Neural cell (in vitro differentiated cells): ENCODE results near the gene COBLL1. TPM values are rescaled to one million over a fixed set of nuclear protein-coding genes. Genes with fewer than 3 reads are reported as not detected.

Experiments
- H2AFZ ChIP-seq: fragments of 200-600, 300-800 bp; sonication (generic), shearing (Covaris generic); 2 replicates; pipeline ENCODE4 v1.6.0; 2014; ENCODE audit warnings: low read depth, mild to moderate bottlenecking, antibody characterized with exemption, low read length, moderate library complexity
- H3F3A ChIP-seq: fragments of 200-600 bp; shearing (Covaris generic); 2 replicates; pipeline ENCODE4 v1.6.1; 2016; ENCODE audit warnings: mild to moderate bottlenecking, moderate library complexity, mixed read lengths, antibody characterized with exemption, low read length; ENCODE audit not compliant: insufficient read depth, poor library complexity, severe bottlenecking
- H3K27ac ChIP-seq: fragments of 200-600, 300-800 bp; sonication (generic), shearing (Covaris generic); 2 replicates; pipeline ENCODE4 v1.5.1; 2014; ENCODE audit warnings: mild to moderate bottlenecking, low read length, moderate library complexity
- H3K27me3 ChIP-seq: fragments of 300-800, 200-600 bp; sonication (generic), shearing (Covaris generic); 2 replicates; pipeline ENCODE4 v1.6.0; 2014; ENCODE audit warnings: mild to moderate bottlenecking, low read depth, low read length, moderate library complexity; ENCODE audit not compliant: insufficient read depth
- H3K36me3 ChIP-seq: fragments of 300-800, 200-600 bp; sonication (generic), shearing (Covaris generic); 2 replicates; pipeline ENCODE4 v1.5.1; 2014; ENCODE audit warnings: mild to moderate bottlenecking, antibody characterized with exemption, low read length, moderate library complexity; ENCODE audit not compliant: insufficient read depth
- H3K4me2 ChIP-seq: fragments of 300-800, 200-600 bp; sonication (generic), shearing (Covaris generic); 2 replicates; pipeline ENCODE4 v1.6.0; 2014; ENCODE audit warnings: mild to moderate bottlenecking, low read length
- H3K4me3 ChIP-seq: fragments of 300-800, 200-600 bp; sonication (generic), shearing (Covaris generic); 2 replicates; pipeline ENCODE4 v1.5.1; 2014; ENCODE audit warnings: mild to moderate bottlenecking, low read length, moderate library complexity
- H3K79me2 ChIP-seq: fragments of 200-600 bp; shearing (Covaris generic); replicated peaks from 2 replicates; pipeline ENCODE4 v1.6.0; 2014; ENCODE audit warnings: mild to moderate bottlenecking, low read length, moderate library complexity; ENCODE audit not compliant: insufficient read depth
- H3K9ac ChIP-seq: fragments of 300-800, 200-600 bp; sonication (generic), shearing (Covaris generic); 2 replicates; pipeline ENCODE4 v1.6.1; 2016; ENCODE audit warnings: mild to moderate bottlenecking, low read length, mixed read lengths
- H3K9me2 ChIP-seq: fragments of 200-600 bp; shearing (Covaris generic); 2 replicates; pipeline ENCODE4 v1.6.1; 2016; ENCODE audit warnings: mild to moderate bottlenecking, low read length, mixed read lengths; ENCODE audit not compliant: insufficient read depth
- H3K9me3 ChIP-seq: fragments of 200-600, 300-800 bp; sonication (generic), shearing (Covaris generic); 2 replicates; pipeline ENCODE4 v1.6.1; 2016; ENCODE audit warnings: mild to moderate bottlenecking, mixed run types, low read length, moderate library complexity, mixed read lengths
- H4K20me1 ChIP-seq: fragments of 200-600 bp; shearing (Covaris generic); 2 replicates; pipeline ENCODE4 v1.6.1; 2016; ENCODE audit warnings: mild to moderate bottlenecking, mixed run types; ENCODE audit not compliant: insufficient read depth
- EP300 ChIP-seq: fragments of 450-650 bp; conservative IDR thresholded peaks from 2 replicates; pipeline ENCODE4 v1.6.1; 2014; ENCODE audit warnings: antibody characterized with exemption, mild to moderate bottlenecking, moderate library complexity; ENCODE audit not compliant: poor library complexity, severe bottlenecking
- EZH2 ChIP-seq: fragments of 200-600, 300-800 bp; shearing (Covaris generic), sonication (generic); IDR thresholded peaks from 2 replicates; pipeline ENCODE4 v1.6.1; 2014; ENCODE audit warnings: antibody characterized with exemption, low read length, borderline replicate concordance, mild to moderate bottlenecking; ENCODE audit not compliant: insufficient read depth, poor library complexity, severe bottlenecking
- MXI1 ChIP-seq: fragments of 450-650 bp; conservative IDR thresholded peaks from 2 replicates; pipeline ENCODE4 v1.6.1; 2014; ENCODE audit warnings: antibody characterized with exemption, mild to moderate bottlenecking; ENCODE audit not compliant: poor library complexity, severe bottlenecking
- POLR2AphosphoS5 ChIP-seq: IDR thresholded peaks from 2 replicates; pipeline ENCODE4 v1.6.1; 2012
- RAD21 ChIP-seq: fragments of 450-650 bp; conservative IDR thresholded peaks from 2 replicates; pipeline ENCODE4 v1.6.1; 2014; ENCODE audit warnings: antibody characterized with exemption, mild to moderate bottlenecking, moderate library complexity
- SMC3 ChIP-seq: fragments of 450-650 bp; conservative IDR thresholded peaks from 2 replicates; pipeline ENCODE4 v1.6.1; 2014; ENCODE audit warnings: antibody characterized with exemption, mild to moderate bottlenecking, moderate library complexity; ENCODE audit not compliant: poor library complexity
- TAF1 ChIP-seq: IDR thresholded peaks from 2 replicates; pipeline ENCODE4 v1.6.1; 2012; ENCODE audit warnings: low read depth
- polyA plus RNA-seq: library from polyadenylated mRNA; depleted of rRNA; stranded (reverse); fragments of >200 nt; gene quantifications from 2 replicates; pipeline ENCODE4 v1.2.3, GENCODE V29; 2014
- TF ChIP-seq, protein P1 (sequence below): IDR thresholded peaks from 2 replicates; pipeline ENCODE4 v1.6.1; 2012; ENCODE audit warnings: borderline replicate concordance
- TF ChIP-seq, protein P2 (sequence below): fragments of 450-650 bp; IDR thresholded peaks from 2 replicates; pipeline ENCODE4 v1.5.1; 2014; ENCODE audit warnings: antibody characterized with exemption, mild to moderate bottlenecking, moderate library complexity; ENCODE audit not compliant: poor library complexity, severe bottlenecking

The COBLL1 gene
- polyA plus RNA-seq, 1 donor from 2014 or later, result 0.11 TPM

DNA sequence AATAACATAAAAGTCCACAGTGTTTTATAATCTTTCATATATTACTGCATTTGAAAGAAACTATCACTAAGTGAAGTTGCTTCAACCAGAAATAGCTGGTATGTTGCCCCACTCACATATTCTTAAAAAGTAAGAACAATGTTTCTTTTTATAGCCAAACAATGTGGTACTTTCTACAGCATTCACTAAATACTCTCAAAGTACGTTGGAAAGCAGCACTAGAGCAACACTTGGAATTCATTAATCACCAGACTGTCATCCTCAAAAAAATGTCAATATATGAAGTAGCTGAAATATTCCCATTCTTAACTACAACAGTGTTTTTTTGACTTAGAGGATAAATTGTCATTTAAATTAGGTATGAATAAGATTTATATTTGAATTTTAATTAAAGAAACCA lies 32.8 kb downstream of the COBLL1 start:
- Histone ChIP-seq H3K9me3 (no peaks in the 10 kb centered on the region), H3K27me3 (no peaks in the 10 kb centered on the region), H3K27ac (no peak overlapping the region), H4K20me1 (no peaks in the 10 kb centered on the region), H3K9me2 (no peaks in the 10 kb centered on the region), H3K9ac (no peak overlapping the region), H3K36me3 (no peaks in the 10 kb centered on the region), H3F3A (no peaks in the 10 kb centered on the region), H3K4me3 (no peak overlapping the region), H3K79me2 (no peaks in the 10 kb centered on the region), H2AFZ (no peak overlapping the region), H3K4me2 (no peak overlapping the region)
- TF ChIP-seq, protein P1, sequence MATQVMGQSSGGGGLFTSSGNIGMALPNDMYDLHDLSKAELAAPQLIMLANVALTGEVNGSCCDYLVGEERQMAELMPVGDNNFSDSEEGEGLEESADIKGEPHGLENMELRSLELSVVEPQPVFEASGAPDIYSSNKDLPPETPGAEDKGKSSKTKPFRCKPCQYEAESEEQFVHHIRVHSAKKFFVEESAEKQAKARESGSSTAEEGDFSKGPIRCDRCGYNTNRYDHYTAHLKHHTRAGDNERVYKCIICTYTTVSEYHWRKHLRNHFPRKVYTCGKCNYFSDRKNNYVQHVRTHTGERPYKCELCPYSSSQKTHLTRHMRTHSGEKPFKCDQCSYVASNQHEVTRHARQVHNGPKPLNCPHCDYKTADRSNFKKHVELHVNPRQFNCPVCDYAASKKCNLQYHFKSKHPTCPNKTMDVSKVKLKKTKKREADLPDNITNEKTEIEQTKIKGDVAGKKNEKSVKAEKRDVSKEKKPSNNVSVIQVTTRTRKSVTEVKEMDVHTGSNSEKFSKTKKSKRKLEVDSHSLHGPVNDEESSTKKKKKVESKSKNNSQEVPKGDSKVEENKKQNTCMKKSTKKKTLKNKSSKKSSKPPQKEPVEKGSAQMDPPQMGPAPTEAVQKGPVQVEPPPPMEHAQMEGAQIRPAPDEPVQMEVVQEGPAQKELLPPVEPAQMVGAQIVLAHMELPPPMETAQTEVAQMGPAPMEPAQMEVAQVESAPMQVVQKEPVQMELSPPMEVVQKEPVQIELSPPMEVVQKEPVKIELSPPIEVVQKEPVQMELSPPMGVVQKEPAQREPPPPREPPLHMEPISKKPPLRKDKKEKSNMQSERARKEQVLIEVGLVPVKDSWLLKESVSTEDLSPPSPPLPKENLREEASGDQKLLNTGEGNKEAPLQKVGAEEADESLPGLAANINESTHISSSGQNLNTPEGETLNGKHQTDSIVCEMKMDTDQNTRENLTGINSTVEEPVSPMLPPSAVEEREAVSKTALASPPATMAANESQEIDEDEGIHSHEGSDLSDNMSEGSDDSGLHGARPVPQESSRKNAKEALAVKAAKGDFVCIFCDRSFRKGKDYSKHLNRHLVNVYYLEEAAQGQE, result no peak
- TF ChIP-seq RAD21, result no peak
- no peak for TF ChIP-seq MXI1
- no peak for TF ChIP-seq SMC3
- no peak for TF ChIP-seq POLR2AphosphoS5
- TF ChIP-seq TAF1, result no peak
- TF ChIP-seq, protein P2, sequence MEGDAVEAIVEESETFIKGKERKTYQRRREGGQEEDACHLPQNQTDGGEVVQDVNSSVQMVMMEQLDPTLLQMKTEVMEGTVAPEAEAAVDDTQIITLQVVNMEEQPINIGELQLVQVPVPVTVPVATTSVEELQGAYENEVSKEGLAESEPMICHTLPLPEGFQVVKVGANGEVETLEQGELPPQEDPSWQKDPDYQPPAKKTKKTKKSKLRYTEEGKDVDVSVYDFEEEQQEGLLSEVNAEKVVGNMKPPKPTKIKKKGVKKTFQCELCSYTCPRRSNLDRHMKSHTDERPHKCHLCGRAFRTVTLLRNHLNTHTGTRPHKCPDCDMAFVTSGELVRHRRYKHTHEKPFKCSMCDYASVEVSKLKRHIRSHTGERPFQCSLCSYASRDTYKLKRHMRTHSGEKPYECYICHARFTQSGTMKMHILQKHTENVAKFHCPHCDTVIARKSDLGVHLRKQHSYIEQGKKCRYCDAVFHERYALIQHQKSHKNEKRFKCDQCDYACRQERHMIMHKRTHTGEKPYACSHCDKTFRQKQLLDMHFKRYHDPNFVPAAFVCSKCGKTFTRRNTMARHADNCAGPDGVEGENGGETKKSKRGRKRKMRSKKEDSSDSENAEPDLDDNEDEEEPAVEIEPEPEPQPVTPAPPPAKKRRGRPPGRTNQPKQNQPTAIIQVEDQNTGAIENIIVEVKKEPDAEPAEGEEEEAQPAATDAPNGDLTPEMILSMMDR, result no peak
- no peak for TF ChIP-seq EP300
- TF ChIP-seq EZH2, result no peak

GRCh38 chr2:164803776-164804466 lies 37.7 kb downstream of the COBLL1 start:
- no peak for TF ChIP-seq EZH2
- TF ChIP-seq SMC3, result no peak
- TF ChIP-seq MXI1, result no peak
- TF ChIP-seq RAD21, result no peak
- TF ChIP-seq, protein P1, result no peak
- TF ChIP-seq POLR2AphosphoS5, result no peak
- TF ChIP-seq EP300, result no peak
- no peak for TF ChIP-seq TAF1
- TF ChIP-seq, protein P2, result no peak
- Histone ChIP-seq H3K4me2 (no peak overlapping the region), H3K9ac (no peak overlapping the region), H3K79me2 (no peaks in the 10 kb centered on the region), H3K9me3 (no peaks in the 10 kb centered on the region), H3K4me3 (no peak overlapping the region), H3K36me3 (no peaks in the 10 kb centered on the region), H3F3A (no peaks in the 10 kb centered on the region), H3K27me3 (no peaks in the 10 kb centered on the region), H3K9me2 (no peaks in the 10 kb centered on the region), H3K27ac (no peak overlapping the region), H4K20me1 (no peaks in the 10 kb centered on the region), H2AFZ (no peak overlapping the region)
